Loucy (cell line): ENCODE measurements around the gene SLC44A4.

Experiments
- CTCF ChIP-seq: fragments of 200-600 bp; sonication (generic); conservative IDR thresholded peaks from 2 replicates; pipeline ENCODE4 v1.5.1; 2014; ENCODE audit warnings: mild to moderate bottlenecking, antibody characterized with exemption, low read length
- EZH2phosphoT487 ChIP-seq: fragments of 200-600 bp; IDR thresholded peaks from 2 replicates; pipeline ENCODE4 v1.6.1; 2018; ENCODE audit warnings: antibody characterized with exemption, mild to moderate bottlenecking, moderate library complexity, borderline replicate concordance

- no peak for TF ChIP-seq CTCF
- TF ChIP-seq EZH2phosphoT487: no peak
These were observed 16.2 kb downstream of the SLC44A4 start, which contains the start of gene NEU1 for GRCh38 chr6:31862344-31863235.
